Measurements from ENCODE around the gene SMTN. TPM values are rescaled to one million over a fixed set of nuclear protein-coding genes. Genes with fewer than 3 reads are reported as not detected.
A peak's percentile ranks its signal among the peaks of the same experiment; 100 is the strongest.

Gene SMTN
- total RNA-seq, 2 donors from 2014 or later = 35.5 to 50.1 TPM

- TF ChIP-seq, protein P1, sequence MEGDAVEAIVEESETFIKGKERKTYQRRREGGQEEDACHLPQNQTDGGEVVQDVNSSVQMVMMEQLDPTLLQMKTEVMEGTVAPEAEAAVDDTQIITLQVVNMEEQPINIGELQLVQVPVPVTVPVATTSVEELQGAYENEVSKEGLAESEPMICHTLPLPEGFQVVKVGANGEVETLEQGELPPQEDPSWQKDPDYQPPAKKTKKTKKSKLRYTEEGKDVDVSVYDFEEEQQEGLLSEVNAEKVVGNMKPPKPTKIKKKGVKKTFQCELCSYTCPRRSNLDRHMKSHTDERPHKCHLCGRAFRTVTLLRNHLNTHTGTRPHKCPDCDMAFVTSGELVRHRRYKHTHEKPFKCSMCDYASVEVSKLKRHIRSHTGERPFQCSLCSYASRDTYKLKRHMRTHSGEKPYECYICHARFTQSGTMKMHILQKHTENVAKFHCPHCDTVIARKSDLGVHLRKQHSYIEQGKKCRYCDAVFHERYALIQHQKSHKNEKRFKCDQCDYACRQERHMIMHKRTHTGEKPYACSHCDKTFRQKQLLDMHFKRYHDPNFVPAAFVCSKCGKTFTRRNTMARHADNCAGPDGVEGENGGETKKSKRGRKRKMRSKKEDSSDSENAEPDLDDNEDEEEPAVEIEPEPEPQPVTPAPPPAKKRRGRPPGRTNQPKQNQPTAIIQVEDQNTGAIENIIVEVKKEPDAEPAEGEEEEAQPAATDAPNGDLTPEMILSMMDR (IDR thresholded peaks at IDR 0.05) = no peak
- TF ChIP-seq POLR2A (IDR thresholded peaks at IDR 0.05) = no peak
- no peaks in the 10 kb centered on the region for H3K9me3 ChIP-seq
- no peaks in the 10 kb centered on the region for H3K4me1 ChIP-seq
- intact Hi-C loops (cut with DNase I) = no loop called here
- H3K27ac ChIP-seq = no peak overlapping the region
- DNase-seq = no peak
- H3K27me3 ChIP-seq = no peaks in the 10 kb centered on the region
- H3K36me3 ChIP-seq (replicated peaks in 1 of 2; ENCODE audit: insufficient read depth in 1 of 2, low read depth in 2 of 2) = no peaks in the 10 kb centered on the region
- ATAC-seq = no peak
- 89% methylated on average over 3 of the region's 3 CpGs for WGBS, 2 donors
- no peak overlapping the region for H3K4me3 ChIP-seq
Measured at GRCh38 chr22:31040542-31041398, 40.3 kb upstream of the SMTN start.

- intact Hi-C loops (cut with DNase I) = no loop called here
- H3K27ac ChIP-seq = peak overlapping the region in 1 of 4 donors; percentile 21
- 74 to 80% methylated on average over 7 to 13 of the region's 13 CpGs for WGBS, 2 donors
Measured at GRCh38 chr22:31044262-31044861, 36.8 kb upstream of the SMTN start.

GRCh38 chr22:31045900-31046538 is 35.1 kb upstream of the SMTN start:
- H3K4me3 ChIP-seq = no peak overlapping the region
- no peaks in the 10 kb centered on the region for H3K27me3 ChIP-seq
- no peaks in the 10 kb centered on the region for H3K4me1 ChIP-seq
- peak overlapping the region in 1 of 4 donors; percentile 8 for H3K27ac ChIP-seq
- TF ChIP-seq POLR2A (IDR thresholded peaks at IDR 0.05) = no peak
- TF ChIP-seq, protein P1 (IDR thresholded peaks at IDR 0.05) = no peak
- WGBS, 2 donors = 68 to 74% methylated on average over 4 of the region's 4 CpGs
- intact Hi-C loops (cut with DNase I) = no loop called here
- no peak for ATAC-seq
- no peaks in the 10 kb centered on the region for H3K9me3 ChIP-seq
- no peaks in the 10 kb centered on the region for H3K36me3 ChIP-seq (replicated peaks in 1 of 2; ENCODE audit: insufficient read depth in 1 of 2, low read depth in 2 of 2)
- no peak for DNase-seq

More at GRCh38 chr22:31044262-31044861, 36.8 kb upstream of the SMTN start:
- TF ChIP-seq, protein P1 (IDR thresholded peaks at IDR 0.05) = no peak
- TF ChIP-seq POLR2A (IDR thresholded peaks at IDR 0.05) = no peak
- Histone ChIP-seq H3K4me3 (no peak overlapping the region), H3K9me3 (no peaks in the 10 kb centered on the region), H3K4me1 (no peaks in the 10 kb centered on the region), H3K27me3 (no peaks in the 10 kb centered on the region), H3K36me3 (replicated peaks in 1 of 2; ENCODE audit: insufficient read depth in 1 of 2, low read depth in 2 of 2) (no peaks in the 10 kb centered on the region)
- ATAC-seq (peak; percentile 36), DNase-seq (peak; percentile 23 to 43 (median 40))

DNA sequence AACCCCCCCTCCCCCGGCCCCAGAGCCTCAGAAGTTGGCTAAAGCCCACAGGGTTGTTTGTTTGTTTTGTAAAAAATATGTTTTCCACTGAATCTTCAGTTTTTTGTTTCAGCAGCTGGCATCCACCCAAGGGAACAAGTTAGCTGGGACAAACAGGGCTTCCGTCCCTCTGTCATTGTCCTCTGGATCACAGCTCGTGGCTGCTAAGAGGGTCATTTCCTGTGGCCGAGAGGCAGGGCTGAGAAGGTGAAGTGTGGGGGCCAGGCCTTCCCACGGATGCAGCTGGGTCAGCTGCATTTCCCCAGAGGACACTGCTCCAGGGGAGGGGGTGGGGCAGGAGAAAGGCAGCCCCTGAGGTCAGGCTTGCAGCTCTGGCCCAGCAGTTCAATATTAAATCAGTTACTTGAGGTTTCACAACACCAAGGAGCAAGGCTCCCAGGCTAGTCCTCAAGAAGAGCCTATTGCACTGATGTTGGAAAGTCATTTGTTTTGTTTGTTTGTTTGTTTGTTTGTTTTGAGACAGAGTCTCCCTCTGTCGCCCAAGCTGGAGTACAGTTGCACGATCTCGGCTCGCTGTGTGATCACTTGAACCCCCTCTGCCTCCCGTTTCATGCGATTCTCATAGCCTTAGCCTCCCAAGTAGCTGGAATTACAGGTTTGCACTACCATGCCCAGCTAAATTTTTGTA is 34.4 kb upstream of the SMTN start:
- ATAC-seq (peak; percentile 59), DNase-seq (peak; percentile 20 to 47 (median 32))
- intact Hi-C loops (cut with DNase I) = no loop called here
- H3K27me3 ChIP-seq = no peaks in the 10 kb centered on the region
- no peak for TF ChIP-seq POLR2A (IDR thresholded peaks at IDR 0.05)
- TF ChIP-seq, protein P1 (IDR thresholded peaks at IDR 0.05) = no peak
- H3K4me1 ChIP-seq = no peaks in the 10 kb centered on the region
- H3K9me3 ChIP-seq = no peaks in the 10 kb centered on the region
- no peak overlapping the region for H3K4me3 ChIP-seq
- peak overlapping the region in 1 of 4 donors; percentile 8 for H3K27ac ChIP-seq
- no peaks in the 10 kb centered on the region for H3K36me3 ChIP-seq (replicated peaks in 1 of 2; ENCODE audit: insufficient read depth in 1 of 2, low read depth in 2 of 2)
- WGBS, 2 donors = 72 to 94% methylated on average over 8 to 11 of the region's 11 CpGs

Measured in body of pancreas (tissue), 4 donors.